Stomach (tissue), 9 donors: ENCODE results near the gene MPZL1. TPM values are rescaled to one million over a fixed set of nuclear protein-coding genes. Genes with fewer than 3 reads are reported as not detected.

Source experiments
- DNase-seq, 2 donors: peaks; one replicate each; pipeline versions ENCODE4 v3.0.0 to v3.0.0-alpha.2; 2013 to 2019
- H3K27ac ChIP-seq, 5 donors: fragments of 200-600 bp in 4 of 5; sonication (generic) in 4 of 5; one replicate each; pipeline ENCODE4 v1.5.1; 2013 to 2019; ENCODE audit warnings: mild to moderate bottlenecking in 1 of 5, moderate library complexity in 1 of 5
- H3K27me3 ChIP-seq, 3 donors: fragments of 200-600 bp; sonication (generic); one replicate each; pipeline ENCODE4 v1.5.1; 2017 to 2019; ENCODE audit warnings: mixed run types in 1 of 3
- H3K36me3 ChIP-seq, 4 donors: fragments of 200-600 bp; sonication (generic); 1 replicate in 3 of 4; 2 replicates in 1 of 4; pipeline ENCODE4 v1.5.1; 2016 to 2019
- H3K4me1 ChIP-seq, 4 donors: fragments of 200-600 bp; sonication (generic); one replicate each; pipeline ENCODE4 v1.5.1; 2016 to 2019
- H3K4me3 ChIP-seq, 4 donors: fragments of 200-600 bp; sonication (generic) in 3 of 4; one replicate each; pipeline ENCODE4 v1.5.1; 2016 to 2019; ENCODE audit warnings: mild to moderate bottlenecking in 1 of 4
- H3K9me3 ChIP-seq, 4 donors: fragments of 200-600 bp; sonication (generic); one replicate each; pipeline ENCODE4 v1.5.1; 2016 to 2019
- CTCF ChIP-seq, 7 experiments: fragments of 450-650 bp in 4 of 7; fragments of 200-600 bp in 3 of 7; sonication (generic) in 3 of 7; IDR thresholded peaks; one replicate each; pipeline ENCODE4 v1.5.1; 2016 to 2019; ENCODE audit warnings: antibody characterized with exemption in 7 of 7, control low read depth in 2 of 7, mild to moderate bottlenecking in 1 of 7
- EP300 ChIP-seq: sonication (generic); formaldehyde crosslinking; IDR thresholded peaks from one replicate; pipeline ENCODE4 v1.6.1; 2017; ENCODE audit warnings: antibody characterized with exemption
- POLR2A ChIP-seq, 4 donors: fragments of 450-650 bp; IDR thresholded peaks; one replicate each; pipeline ENCODE4 v1.6.1; 2016; ENCODE audit warnings: antibody characterized with exemption in 4 of 4, control low read depth in 2 of 4, mild to moderate bottlenecking in 1 of 4, moderate library complexity in 1 of 4
- POLR2AphosphoS5 ChIP-seq, 3 donors: sonication (generic); formaldehyde crosslinking; IDR thresholded peaks; one replicate each; pipeline ENCODE4 v1.6.1; 2016; ENCODE audit warnings: antibody characterized with exemption in 3 of 3
- WGBS, 5 donors: extraction: QIAGEN DNeasy Blood & Tissue Kit in 3 of 5; methylation state at CpG; one replicate each; pipeline versions ENCODE4 v1.1.5 to v1.1.7; 2013 to 2018; 5-methylcytosine and 5-hydroxymethylcytosine counted together
- intact Hi-C: fragments of 100-400 bp; cut with DNase I; formaldehyde crosslinking; loops from one replicate; pipeline ENCODE4 v1.15.1; 2023; ENCODE audit warnings: low total_unique reads
- polyA plus RNA-seq, 3 donors: library from polyadenylated mRNA; stranded (reverse); fragments of 200-250 nt; gene quantifications; one replicate each; pipeline ENCODE4 v1.2.3, GENCODE V29; 2013
- total RNA-seq, 5 donors: library from RNA; depleted of rRNA; stranded (reverse); fragments of >200 nt; gene quantifications; one replicate each; pipeline versions ENCODE4 v1.1.0 to v1.2.3, GENCODE V29; 2014 to 2016
- donor health status: healthy with polysubstance abuse.
- donor health status: Bipolar disorder and iron deficiency.
- donor health status: healthy.

The MPZL1 gene
- total and polyA plus RNA-seq, 8 donors: 7.2 to 115 (median 30.6) TPM

GRCh38 chr1:167776151-167776550 lies 54.4 kb downstream of the MPZL1 start:
- 78 to 97% (median 92%) methylated on average over 1 of the region's 1 CpG for WGBS, 5 donors
- H3K9me3 ChIP-seq: no peaks in the 10 kb centered on the region
- H3K4me1 ChIP-seq: no peaks in the 10 kb centered on the region
- H3K27me3 ChIP-seq: no peaks in the 10 kb centered on the region
- H3K4me3 ChIP-seq: no peak overlapping the region
- peaks cover 0 to 77% (median 68%) of the 10 kb centered on the region in 4 donors for H3K36me3 ChIP-seq
- intact Hi-C loops: no loop called here
- no peak for DNase-seq
- H3K27ac ChIP-seq: peak overlapping the region in 1 of 5 donors; percentile 21
- TF ChIP-seq CTCF (IDR thresholded peaks at IDR 0.05): no peak

GRCh38 chr1:167776616-167777268 lies 55.0 kb downstream of the MPZL1 start:
- 96 to 100% (median 97%) methylated on average over 1 of the region's 1 CpG for WGBS, 5 donors
- Histone ChIP-seq H3K9me3 (no peaks in the 10 kb centered on the region), H3K4me3 (no peak overlapping the region), H3K36me3 (peaks cover 0 to 72% (median 64%) of the 10 kb centered on the region in 4 donors), H3K27ac (peak overlapping the region in 1 of 5 donors; percentile 21), H3K4me1 (no peaks in the 10 kb centered on the region), H3K27me3 (no peaks in the 10 kb centered on the region)
- intact Hi-C loops: no loop called here
- no peak for TF ChIP-seq POLR2A (IDR thresholded peaks at IDR 0.05)
- no peak for TF ChIP-seq EP300
- TF ChIP-seq CTCF (IDR thresholded peaks at IDR 0.05): no peak
- no peak for DNase-seq

- intact Hi-C loops: no loop called here
- Histone ChIP-seq H3K27me3 (no peaks in the 10 kb centered on the region), H3K4me3 (no peak overlapping the region), H3K4me1 (no peaks in the 10 kb centered on the region), H3K27ac (no peak overlapping the region), H3K9me3 (no peaks in the 10 kb centered on the region), H3K36me3 (peaks cover 0 to 67% (median 59%) of the 10 kb centered on the region in 4 donors)
- no peak for DNase-seq
- no peak for TF ChIP-seq POLR2A (IDR thresholded peaks at IDR 0.05)
- TF ChIP-seq POLR2AphosphoS5 (IDR thresholded peaks at IDR 0.05): no peak
- TF ChIP-seq EP300: no peak
- TF ChIP-seq CTCF (IDR thresholded peaks at IDR 0.05): no peak
- 94 to 100% (median 97%) methylated on average over 5 of the region's 5 CpGs for WGBS, 5 donors
These were observed 55.5 kb downstream of the MPZL1 start for GRCh38 chr1:167777269-167777650.

GRCh38 chr1:167781558-167781957 lies 59.8 kb downstream of the MPZL1 start:
- H3K9me3 ChIP-seq: no peaks in the 10 kb centered on the region
- H3K27me3 ChIP-seq: no peaks in the 10 kb centered on the region
- peaks cover 0 to 42% (median 37%) of the 10 kb centered on the region in 4 donors for H3K36me3 ChIP-seq
- no peak overlapping the region for H3K27ac ChIP-seq
- no peak for DNase-seq
- TF ChIP-seq CTCF (IDR thresholded peaks at IDR 0.05): no peak
- TF ChIP-seq POLR2AphosphoS5 (IDR thresholded peaks at IDR 0.05): no peak
- no peak for TF ChIP-seq EP300
- TF ChIP-seq POLR2A (IDR thresholded peaks at IDR 0.05): no peak
- 98 to 100% (median 99%) methylated on average over 2 of the region's 2 CpGs for WGBS, 5 donors
- no peaks in the 10 kb centered on the region for H3K4me1 ChIP-seq
- intact Hi-C loops: no loop called here
- no peak overlapping the region for H3K4me3 ChIP-seq
